GDM1 (cell line): ENCODE results near the gene UTS2R.
"Not testable (repeated sequence)": the region's sequence is repeated elsewhere in the genome, so short reads cannot be mapped to it uniquely, and the experiment has no call there.

Source experiments
- DNase-seq: peaks from one replicate; lab custom pipeline; 2025; lab: John Stamatoyannopoulos, UW

Gene UTS2R

DNA sequence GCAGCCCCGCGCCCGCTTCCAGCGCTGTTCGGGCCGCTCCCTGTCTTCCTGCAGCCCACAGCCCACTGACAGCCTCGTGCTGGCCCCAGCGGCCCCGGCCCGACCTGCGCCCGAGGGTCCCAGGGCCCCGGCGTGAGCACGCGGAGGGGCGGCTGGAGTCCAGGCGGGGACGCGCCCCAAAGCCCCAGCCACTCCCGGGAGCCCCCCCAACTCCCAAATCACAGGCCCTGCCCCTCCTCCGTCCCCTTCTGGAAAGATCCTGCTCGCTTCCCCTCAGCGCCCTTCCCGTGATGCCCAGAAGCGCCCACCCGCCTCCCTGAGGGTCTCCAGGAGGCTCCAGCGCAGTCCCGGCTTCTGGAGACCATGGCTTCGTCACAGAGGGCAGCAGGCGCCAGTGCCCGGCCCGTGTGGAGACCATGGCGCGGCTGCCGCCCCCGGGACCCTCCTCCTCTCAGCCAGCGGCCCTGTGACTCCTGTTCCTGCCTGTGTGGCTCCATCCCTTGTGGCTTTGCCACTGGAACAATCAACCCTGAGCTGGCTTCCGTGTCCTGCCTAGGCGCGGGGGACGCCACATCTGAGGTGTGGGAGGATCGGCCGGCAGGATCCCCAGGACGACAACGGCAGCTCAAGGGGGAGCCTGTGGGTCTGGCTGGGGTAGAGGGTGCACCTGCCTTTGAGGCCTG lies 3.9 kb downstream of the UTS2R start:
- DNase-seq = no peak

DNA sequence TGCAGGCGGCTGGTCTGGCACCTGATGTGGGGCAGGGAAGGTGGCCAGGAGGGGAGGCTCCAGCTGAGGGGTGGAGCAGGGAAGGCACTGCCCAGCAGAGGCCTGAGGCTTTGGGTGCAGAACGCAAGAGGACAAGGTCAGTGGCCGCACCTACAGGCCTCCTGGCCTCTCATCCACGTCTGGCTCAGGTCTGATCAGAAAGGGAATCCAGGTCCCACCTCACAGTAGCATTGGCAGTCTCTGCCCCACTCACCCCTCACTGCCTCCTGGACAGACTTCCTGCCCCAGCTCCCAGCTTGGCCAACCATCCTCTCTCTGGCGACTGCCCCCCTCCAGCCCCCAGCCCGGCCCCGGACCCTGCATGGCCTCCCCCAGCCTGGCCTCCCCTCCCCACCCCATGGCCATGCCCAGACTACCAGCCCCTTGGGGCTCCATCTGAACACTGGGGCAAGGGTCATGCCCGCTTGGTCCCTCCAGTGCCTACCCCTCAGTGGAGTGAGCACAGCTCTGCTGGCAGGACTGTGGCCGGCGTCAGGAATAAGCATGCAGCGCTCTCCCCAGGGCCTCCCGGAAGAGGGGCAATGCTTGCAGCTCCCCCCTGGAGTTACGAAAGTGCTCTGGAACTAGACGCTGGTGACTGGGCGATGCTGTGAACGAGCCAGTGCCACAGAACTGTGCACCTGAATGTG lies 4.6 kb downstream of the UTS2R start:
- no peak for DNase-seq

DNA sequence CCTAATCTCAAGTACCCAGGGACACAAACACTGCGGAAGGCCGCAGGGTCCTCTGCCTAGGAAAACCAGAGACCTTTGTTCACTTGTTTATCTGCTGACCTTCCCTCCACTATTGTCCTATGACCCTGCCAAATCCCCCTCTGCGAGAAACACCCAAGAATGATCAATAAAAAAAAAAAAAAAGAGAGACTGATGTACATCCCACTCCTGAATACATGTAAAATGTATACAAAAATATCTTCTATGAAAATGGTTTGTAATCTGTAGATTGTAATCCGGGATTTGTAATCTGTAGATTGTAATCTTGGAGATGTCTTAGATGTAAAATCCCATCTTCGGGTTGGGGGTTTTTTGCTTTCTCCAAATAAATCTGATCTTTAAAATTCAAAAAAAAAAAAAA lies 5.7 kb downstream of the UTS2R start:
- not testable (repeated sequence) for DNase-seq

DNA sequence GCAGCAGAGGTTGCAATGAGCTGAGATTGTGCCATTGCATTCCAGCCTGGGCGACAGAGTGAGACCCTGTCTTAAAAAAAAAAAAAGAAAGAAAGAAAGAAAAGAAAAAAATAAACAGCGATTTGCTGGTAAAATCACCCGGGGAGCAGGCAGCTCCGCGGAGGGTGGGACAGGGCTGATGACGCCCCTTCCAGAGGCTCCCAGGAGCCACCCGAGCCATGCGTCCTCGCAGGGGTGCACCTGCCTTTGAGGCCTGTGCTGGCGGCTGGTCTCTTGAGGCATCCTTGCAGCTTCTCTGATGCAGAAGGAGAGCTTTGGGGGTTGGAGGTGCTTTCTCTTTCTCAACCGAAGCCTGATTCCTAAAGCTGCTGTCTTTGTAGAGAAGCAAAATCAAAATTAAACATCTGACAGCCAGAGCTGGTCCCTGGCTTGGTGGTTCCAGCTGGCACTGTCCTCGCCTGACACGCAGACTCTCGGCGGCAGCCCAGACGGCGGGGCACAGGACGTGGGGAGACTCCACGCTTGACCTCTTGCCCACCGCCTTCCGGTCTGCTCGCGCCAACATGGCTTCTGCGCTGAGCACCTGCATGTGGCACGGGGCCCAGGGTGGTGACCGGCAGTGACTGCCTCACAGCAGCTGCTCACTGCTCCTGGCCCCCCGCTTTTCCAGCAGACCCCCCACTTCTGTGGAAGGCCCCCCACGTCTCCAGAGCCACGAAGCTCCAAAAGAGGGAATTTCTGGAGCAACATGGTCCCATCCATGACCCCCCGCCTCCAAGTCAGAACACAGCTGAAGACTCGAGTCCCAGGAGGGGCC lies 6.6 kb downstream of the UTS2R start:
- DNase-seq = no peak

DNA sequence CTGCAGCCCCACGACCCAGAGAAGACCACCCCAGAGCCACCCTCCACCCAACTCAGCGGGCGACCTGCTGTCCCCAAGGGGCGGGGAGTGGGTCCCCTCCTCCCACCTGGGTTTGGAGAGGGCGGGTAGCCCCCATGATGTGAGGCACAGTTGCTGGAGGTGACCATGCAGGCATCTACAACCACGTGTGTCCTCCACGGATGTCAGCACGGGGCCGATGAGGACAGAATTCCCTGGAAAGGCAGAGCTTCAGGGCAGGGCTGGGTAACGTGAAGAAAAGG lies 7.1 kb downstream of the UTS2R start:
- no peak for DNase-seq

DNA sequence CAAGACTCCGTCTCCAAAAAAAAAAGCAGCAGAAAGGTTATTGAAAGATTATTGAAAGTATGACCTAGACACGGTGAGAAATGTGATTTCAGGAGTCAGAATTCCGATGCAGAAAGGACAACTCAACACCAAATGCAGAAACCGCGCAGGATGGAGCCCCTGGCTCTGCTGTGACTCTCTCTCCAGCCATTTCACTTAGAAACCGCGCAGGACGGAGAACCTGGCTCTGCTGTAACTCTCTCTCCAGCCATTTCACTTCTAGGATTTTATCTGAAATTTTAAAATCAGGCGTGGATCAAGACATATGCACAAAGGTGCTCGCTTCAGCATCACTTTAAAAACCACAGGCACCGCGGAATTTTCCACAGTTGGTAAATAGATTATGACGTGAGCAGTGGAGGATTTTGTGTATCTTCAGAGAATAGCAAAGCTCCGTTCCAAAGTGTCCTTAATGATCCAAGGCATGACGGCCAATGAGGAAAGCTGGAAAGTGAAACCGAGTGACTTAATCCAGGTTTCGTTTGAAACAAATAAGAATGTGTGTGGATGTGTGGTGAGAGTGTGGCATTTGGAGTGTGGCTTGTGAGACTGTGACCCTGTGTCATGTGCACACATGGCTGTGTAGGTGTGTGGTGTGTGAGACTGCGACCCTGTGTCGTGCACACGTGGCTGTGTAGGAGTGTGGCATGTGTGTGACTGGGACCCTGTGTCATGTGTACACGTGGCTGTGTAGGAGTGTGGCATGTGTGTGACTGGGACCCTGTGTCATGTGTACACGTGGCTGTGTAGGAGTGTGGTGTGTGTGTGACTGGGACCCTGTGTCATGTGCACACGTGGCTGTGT lies 9.5 kb downstream of the UTS2R start:
- no peak for DNase-seq

DNA sequence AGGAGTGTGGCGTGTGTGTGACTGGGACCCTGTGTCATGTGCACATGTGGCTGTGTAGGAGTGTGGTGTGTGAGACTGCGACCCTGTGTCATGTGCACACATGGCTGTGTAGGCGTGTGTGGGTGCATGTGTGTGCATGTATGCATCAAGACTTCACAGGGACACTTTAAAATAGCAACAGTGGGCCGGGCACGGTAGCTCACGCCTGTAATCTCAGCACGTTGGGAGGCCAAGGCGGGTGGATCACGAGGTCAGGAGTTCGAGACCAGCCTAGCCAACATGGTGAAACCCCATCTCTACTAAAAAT lies 10.1 kb downstream of the UTS2R start:
- DNase-seq = not testable (repeated sequence)

DNA sequence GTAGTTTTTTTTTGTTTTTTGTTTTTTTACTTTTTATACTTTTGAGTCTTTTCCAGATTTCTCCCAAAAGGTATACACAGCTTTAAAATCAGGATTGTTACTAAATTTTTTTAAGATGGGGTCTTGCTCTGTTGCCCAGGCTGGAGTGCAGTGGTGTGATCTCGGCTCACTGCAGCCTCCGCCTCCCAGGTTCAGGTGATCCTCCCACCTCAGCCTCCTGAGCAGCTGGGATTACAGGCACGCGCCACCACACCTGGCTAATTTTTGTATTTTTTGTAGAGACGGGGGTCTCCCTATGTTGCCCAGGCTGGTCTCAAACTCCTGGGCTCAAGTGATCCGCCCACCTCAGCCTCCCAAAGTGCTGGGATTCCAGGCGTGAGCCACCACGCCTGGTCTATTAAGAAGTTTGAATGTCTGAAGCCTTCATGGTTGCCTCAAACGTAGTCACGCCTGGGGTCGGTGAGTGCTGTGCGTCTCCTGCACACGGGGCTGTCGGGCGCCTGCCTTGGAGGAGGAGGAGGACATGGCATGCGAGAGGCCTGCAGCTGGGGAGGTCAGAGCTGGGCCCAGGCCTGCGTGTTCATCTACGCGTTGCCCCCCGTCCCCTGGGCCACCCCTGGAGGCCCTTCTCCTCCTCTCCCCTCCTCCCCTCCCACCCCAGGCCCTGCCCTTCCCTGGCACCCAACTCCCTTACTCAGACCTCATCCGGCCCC lies 10.8 kb downstream of the UTS2R start:
- DNase-seq = not testable (repeated sequence)

DNA sequence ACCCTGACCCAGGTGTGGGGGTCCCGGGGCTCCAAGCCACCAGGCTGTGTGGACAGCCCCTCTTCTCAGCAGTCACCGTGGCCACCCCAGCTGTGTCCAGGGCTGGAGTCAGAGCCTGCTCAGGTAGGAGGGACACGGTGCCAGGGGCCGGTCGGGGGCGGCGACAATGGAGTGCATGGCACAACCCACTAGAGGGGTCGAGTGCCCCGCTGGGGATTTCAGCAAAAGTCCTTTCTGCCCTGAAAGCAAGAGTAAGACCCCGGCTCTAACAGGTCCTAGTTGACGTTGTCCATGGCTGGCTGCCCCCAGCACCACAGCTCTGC lies 11.3 kb downstream of the UTS2R start:
- no peak for DNase-seq

DNA sequence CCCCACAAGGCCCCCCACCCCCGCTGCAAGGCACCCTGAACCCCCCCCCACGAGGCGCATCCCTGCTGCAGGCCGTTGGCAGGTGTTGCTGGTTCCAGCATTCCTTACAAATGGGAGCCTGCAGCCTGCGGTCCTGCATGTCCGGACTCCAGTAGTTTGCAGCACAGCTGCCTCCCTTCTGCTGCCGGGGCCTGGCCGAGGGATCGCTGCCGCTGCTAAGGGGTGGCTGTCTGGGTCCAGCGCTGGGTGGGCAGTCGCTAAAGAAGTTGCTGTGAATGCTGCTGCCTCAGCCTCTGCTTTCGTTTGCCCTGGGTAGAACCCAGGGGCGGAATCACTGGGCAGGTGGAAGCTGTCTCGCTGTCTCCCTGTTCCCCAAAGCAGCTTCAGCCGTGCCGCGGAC lies 11.8 kb downstream of the UTS2R start:
- no peak for DNase-seq

DNA sequence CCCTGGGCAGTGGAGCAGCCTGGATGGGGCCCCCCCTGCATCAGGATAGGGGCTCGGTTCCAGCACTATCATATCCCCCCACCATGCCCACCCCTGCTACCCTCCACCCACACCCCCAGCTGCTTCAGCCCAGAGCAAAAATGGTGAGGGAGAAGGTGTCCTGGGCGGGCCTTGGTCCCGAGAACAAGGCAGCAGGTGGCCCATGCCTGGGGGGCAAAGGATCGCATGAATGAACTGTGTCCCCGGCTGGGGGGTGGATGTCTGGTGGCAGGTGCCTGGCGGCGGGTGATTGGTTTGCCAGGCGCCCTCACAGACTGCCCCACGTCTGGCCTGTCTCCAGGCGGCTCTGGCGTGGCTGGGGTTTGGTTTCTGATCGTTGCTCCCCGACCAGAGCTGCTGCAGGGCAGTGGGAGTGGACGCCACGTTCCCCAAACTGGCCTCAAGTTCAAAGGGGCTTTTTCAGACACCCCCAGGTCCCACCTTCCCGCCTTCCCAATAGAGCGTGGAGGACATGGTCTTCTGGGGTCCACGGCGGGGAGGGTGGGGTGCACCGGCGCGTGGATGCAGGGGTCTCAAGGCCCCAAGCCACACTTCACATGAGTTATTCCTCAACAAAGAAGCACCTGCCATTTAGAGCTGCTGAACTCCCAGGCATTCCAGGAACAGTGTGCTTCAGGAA lies 12.6 kb downstream of the UTS2R start:
- DNase-seq = no peak

DNA sequence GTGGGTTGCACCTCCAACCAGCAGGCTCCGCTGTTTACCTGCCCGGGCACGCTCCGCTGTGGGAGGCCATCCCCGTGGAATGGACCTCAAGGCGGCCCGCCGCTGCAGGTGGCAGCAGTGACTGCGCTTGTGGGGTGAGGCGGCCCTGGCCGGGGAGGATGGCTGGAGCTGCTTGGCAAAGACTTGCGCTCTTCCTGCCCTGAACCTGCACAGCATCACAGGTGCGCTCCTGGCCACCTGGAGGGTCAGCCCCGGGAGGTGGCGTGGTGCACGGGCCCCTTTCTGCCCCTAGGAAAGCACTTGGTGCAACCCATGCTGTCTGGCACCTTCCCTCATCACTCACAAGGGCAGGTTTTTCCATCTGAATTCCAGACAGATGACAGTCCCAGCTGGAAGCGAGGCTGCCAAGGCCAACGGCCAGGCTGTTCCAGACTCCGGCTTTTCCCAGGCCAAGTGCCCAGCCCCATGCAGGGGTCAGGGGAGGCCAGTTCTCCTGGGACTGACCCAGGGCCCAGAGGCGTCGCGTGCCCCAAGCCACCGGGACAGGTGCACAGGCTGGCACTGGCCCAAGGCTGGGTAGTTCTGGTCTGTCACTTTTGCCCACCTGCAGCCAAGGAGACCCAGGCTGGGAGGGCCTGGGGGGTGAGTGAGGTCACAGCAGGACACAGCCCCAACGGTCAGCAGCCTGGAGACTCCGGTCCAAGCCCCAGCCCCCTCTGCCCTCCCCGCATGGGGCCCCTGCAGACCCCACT lies 13.3 kb downstream of the UTS2R start:
- DNase-seq = no peak

DNA sequence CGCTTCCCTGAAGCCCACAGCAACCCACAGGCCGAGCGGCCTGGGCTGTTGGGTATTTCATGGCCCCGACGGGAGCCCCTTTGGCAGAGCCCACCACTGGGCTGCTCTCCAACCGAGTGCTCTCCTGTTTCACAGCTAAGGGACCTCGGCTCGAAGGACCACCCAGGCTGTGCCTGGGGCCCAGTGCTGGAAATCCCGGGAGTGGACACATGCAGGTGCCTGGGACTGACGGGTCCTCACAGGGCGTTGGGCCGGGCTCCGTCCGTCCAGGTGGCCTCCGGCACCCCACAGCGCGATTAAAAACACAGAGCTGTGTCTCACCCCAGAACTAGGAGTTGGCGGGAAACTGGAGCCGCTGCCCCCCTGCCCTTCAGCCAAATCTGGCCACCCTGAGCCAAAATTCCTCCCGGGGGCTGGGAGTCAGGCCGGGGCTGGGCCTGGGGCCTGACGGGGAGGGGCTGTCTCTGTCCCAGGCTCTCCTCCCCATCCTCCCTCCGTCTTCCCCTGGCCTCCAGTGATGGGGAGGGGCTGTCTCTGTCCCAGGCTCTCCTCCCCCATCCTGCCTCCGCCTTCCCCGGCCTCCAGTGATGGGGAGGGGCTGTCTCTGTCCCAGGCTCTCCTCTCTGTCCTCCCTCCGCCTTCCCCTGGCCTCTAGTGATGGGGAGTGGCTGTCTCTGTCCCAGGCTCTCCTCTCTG lies 14.1 kb downstream of the UTS2R start:
- DNase-seq = no peak

DNA sequence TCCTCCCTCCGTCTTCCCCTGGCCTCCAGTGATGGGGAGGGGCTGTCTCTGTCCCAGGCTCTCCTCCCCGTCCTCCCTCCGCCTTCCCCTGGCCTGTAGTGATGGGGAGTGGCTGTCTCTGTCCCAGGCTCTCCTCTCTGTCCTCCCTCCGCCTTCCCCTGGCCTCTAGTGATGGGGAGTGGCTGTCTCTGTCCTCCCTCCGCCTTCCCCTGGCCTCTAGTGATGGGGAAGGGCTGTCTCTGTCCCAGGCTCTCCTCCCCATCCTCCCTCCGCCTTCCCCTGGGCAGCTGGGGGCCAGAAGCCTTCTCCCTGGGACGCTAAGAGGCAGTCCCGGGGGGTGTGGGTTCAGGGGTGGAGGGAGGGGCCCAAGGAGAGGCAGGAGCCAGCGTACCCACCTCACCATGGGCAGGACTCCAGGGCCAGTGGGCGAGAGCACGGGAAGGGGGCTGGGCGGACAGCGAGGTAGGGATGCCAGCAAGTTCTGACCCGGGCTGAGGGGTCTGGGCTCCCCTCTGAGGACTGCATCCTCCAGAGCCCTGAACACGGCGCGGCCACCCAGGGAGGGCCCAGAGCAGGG lies 14.8 kb downstream of the UTS2R start:
- DNase-seq = no peak

DNA sequence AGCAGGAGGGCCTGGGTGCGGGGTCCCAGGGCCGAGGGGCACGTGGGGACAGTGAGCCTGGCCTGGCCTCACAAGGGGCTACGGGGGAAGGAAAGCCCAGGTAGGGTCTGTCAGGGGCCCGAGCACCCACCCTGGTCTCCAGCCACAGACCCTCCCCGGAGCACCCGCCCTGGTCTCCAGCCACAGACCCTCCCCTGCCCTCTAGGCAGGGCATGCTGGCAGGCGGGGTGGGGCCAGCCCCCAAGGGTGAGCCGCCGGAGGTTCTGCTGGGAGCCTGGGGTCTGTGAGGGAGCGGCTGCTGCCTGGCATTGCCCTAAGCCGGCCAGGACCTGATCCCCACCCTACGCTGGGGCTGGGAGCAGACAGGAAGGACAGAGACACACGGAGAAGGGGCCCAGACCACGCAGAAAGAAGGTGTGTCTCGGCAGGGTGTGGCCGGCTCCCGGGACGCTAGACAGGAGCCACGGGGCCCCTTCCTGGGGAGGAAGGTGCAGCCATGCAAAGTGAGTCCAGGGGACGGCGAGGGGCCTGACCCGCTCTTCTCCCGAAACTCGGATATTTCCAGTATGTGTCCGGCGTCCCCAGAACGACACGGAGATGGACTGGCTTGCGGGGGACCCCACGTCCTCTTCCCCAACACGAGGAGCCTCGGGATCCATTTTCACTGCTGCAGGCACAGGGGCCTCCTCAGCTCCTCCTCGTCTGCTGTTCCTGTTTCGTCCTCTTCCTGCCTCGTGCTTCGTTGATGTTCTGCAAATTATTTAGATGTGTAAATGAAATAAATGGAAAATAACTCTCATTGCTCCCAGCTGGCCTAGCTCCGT lies 15.5 kb downstream of the UTS2R start:
- DNase-seq = no peak

DNA sequence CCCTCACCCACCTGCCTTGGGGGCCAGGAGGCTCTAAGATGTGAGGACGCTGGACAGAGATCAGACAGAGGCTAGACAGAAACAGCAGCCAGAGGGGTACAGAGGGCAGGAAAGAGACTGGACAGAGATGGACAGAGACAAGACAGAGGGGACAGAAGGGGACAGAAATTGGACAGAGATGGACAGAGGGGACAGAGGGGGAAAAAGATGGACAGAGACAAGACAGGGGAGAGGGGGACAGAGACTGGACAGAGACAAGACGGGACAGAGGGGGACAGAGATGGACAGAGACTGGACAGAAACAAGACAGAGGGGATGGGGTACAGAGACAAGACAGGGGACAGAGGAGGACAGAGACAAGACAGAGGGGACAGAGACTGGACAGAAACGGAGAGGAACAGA lies 16.1 kb downstream of the UTS2R start:
- no peak for DNase-seq

DNA sequence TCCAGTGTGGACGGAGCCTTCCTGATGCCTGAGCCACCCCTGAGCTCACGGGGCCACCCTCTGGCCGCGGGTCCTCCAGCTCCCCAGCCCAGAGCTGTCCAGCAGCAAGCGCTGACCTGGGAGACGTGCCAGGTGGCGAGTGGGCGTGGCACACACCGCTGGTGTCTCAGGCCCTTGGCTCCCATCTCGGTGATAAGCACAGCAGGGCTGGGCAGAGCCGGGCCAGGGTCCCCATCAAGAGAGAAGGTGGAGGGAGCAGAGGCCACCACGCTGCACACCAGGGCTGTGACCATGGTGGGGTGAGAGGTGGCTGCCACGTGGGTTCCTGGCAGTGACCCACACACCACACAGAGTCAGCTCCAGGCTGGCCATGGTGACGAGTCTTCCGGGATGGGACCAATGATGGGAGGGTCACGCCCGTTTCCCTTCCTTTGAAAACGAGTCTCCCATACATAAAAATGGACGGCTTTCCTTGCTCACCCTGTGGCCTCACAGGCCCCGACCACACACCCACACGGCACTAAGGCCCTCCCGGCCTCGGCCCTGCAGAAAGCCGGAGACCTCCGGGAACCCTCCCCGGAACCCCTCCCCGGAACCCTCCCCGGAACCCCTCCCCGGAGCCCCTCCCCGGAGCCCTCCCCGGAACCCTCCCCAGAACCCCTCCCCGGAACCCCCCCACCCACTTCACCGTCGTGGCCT lies 16.8 kb downstream of the UTS2R start:
- no peak for DNase-seq

DNA sequence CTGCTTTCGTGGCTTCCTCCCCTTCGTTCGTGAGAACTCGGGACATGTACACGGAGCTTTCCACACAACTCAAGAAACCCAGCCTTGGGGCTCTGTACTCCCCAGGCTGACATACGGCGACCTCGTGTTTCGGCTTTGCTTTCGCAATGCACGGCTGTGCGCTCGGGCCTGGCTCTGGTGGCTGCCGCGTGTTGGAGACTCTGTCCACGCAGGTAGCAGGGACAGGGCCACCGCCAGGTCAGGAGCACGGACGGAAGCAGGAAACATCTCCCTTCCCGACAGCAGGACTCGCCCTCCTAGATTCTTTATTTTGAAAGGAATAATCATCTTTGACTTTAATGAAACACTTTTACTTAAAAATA lies 17.3 kb downstream of the UTS2R start:
- DNase-seq = no peak
